Ascending aorta (tissue), 2 donors: Measurements from ENCODE around the gene TSPAN15. TPM values are rescaled to one million over a fixed set of nuclear protein-coding genes. Genes with fewer than 3 reads are reported as not detected.

Experiments used
- DNase-seq, 2 donors: peaks; one replicate each; pipeline ENCODE4 v3.0.0-alpha.2; 2019; ENCODE audit warnings: low spot score in 2 of 2
- H3K27ac ChIP-seq, 2 donors: fragments of 200-600 bp; sonication (generic); one replicate each; pipeline ENCODE4 v1.5.1; 2016 to 2017; ENCODE audit warnings: mild to moderate bottlenecking in 1 of 2
- H3K27me3 ChIP-seq: fragments of 200-600 bp; sonication (generic); one replicate; pipeline ENCODE4 v1.5.1; 2017
- H3K36me3 ChIP-seq, 2 donors: fragments of 200-600 bp; sonication (generic); one replicate each; pipeline ENCODE4 v1.5.1; 2016
- H3K4me1 ChIP-seq, 2 donors: fragments of 200-600 bp; sonication (generic); one replicate each; pipeline ENCODE4 v1.5.1; 2016 to 2017; ENCODE audit warnings: mild to moderate bottlenecking in 1 of 2
- H3K4me3 ChIP-seq, 2 donors: fragments of 200-600 bp; sonication (generic); one replicate each; pipeline ENCODE4 v1.5.1; 2016 to 2017; ENCODE audit warnings: mild to moderate bottlenecking in 1 of 2
- H3K9me3 ChIP-seq, 2 donors: fragments of 200-600 bp; sonication (generic); one replicate each; pipeline ENCODE4 v1.5.1; 2016
- CTCF ChIP-seq, 3 experiments: fragments of 200-600 bp in 2 of 3; fragments of 450-650 bp in 1 of 3; sonication (generic) in 2 of 3; IDR thresholded peaks; one replicate each; pipeline ENCODE4 v1.5.1; 2016 to 2019; ENCODE audit warnings: antibody characterized with exemption in 3 of 3, mild to moderate bottlenecking in 1 of 3, moderate library complexity in 1 of 3
- intact Hi-C: fragments of 100-400 bp; cut with DNase I; formaldehyde crosslinking; loops from one replicate; pipeline ENCODE4 v1.15.1; 2023
- total RNA-seq: library from RNA; depleted of rRNA; stranded (reverse); fragments of >200 nt; gene quantifications from one replicate; pipeline ENCODE4 v1.1.0, GENCODE V29; 2016

Gene TSPAN15
- total RNA-seq, 1 donor from 2014 or later, result 31.9 TPM

GRCh38 chr10:69467928-69468750 lies 16.9 kb downstream of the TSPAN15 start:
- no peak overlapping the region for H3K4me3 ChIP-seq
- no peaks in the 10 kb centered on the region for H3K9me3 ChIP-seq
- intact Hi-C loops, result no loop called here
- H3K27me3 ChIP-seq, result no peaks in the 10 kb centered on the region
- no peaks in the 10 kb centered on the region for H3K4me1 ChIP-seq
- no peak for DNase-seq
- H3K36me3 ChIP-seq, result no peaks in the 10 kb centered on the region
- no peak for TF ChIP-seq CTCF (IDR thresholded peaks at IDR 0.05)
- no peak overlapping the region for H3K27ac ChIP-seq

GRCh38 chr10:69468751-69469089 lies 17.5 kb downstream of the TSPAN15 start:
- no peak for DNase-seq
- Histone ChIP-seq H3K4me1 (no peaks in the 10 kb centered on the region), H3K36me3 (no peaks in the 10 kb centered on the region), H3K4me3 (no peak overlapping the region), H3K27ac (no peak overlapping the region), H3K9me3 (no peaks in the 10 kb centered on the region), H3K27me3 (no peaks in the 10 kb centered on the region)
- intact Hi-C loops, result no loop called here
- TF ChIP-seq CTCF (IDR thresholded peaks at IDR 0.05), result no peak

- H3K4me1 ChIP-seq, result peaks cover 2 to 7% of the 10 kb centered on the region in 2 donors
- no peaks in the 10 kb centered on the region for H3K36me3 ChIP-seq
- no peak for TF ChIP-seq CTCF (IDR thresholded peaks at IDR 0.05)
- DNase-seq, result no peak
- no peaks in the 10 kb centered on the region for H3K9me3 ChIP-seq
- no peak overlapping the region for H3K27ac ChIP-seq
- no peaks in the 10 kb centered on the region for H3K27me3 ChIP-seq
- no peak overlapping the region for H3K4me3 ChIP-seq
- intact Hi-C loops, result no loop called here
Measured at GRCh38 chr10:69469976-69470375, 18.7 kb downstream of the TSPAN15 start.

GRCh38 chr10:69470463-69471384 lies 19.5 kb downstream of the TSPAN15 start:
- no peaks in the 10 kb centered on the region for H3K36me3 ChIP-seq
- H3K27ac ChIP-seq, result no peak overlapping the region
- H3K27me3 ChIP-seq, result no peaks in the 10 kb centered on the region
- H3K4me3 ChIP-seq, result no peak overlapping the region
- H3K4me1 ChIP-seq, result peaks cover 2 to 10% of the 10 kb centered on the region in 2 donors
- TF ChIP-seq CTCF (IDR thresholded peaks at IDR 0.05), result no peak
- DNase-seq, result no peak
- intact Hi-C loops, result no loop called here
- no peaks in the 10 kb centered on the region for H3K9me3 ChIP-seq

GRCh38 chr10:69472142-69472541 lies 20.9 kb downstream of the TSPAN15 start:
- Histone ChIP-seq H3K27ac (no peak overlapping the region), H3K27me3 (no peaks in the 10 kb centered on the region), H3K4me1 (peaks cover 2 to 10% of the 10 kb centered on the region in 2 donors), H3K36me3 (no peaks in the 10 kb centered on the region), H3K4me3 (no peak overlapping the region), H3K9me3 (no peaks in the 10 kb centered on the region)
- intact Hi-C loops, result no loop called here
- no peak for DNase-seq
- TF ChIP-seq CTCF (IDR thresholded peaks at IDR 0.05), result no peak
